Vagina (tissue), 2 donors: Measurements from ENCODE around the gene NCOA5.

Experiments used
- CTCF ChIP-seq, 3 experiments: fragments of 450-650 bp in 2 of 3; fragments of 200-600 bp in 1 of 3; sonication (generic) in 1 of 3; IDR thresholded peaks; one replicate each; pipeline ENCODE4 v1.5.1; 2017 to 2019; ENCODE audit warnings: antibody characterized with exemption in 3 of 3, mild to moderate bottlenecking in 2 of 3, moderate library complexity in 2 of 3
- POLR2A ChIP-seq, 2 donors: fragments of 450-650 bp; IDR thresholded peaks; one replicate each; pipeline ENCODE4 v1.6.1; 2017; ENCODE audit warnings: antibody characterized with exemption in 2 of 2, mild to moderate bottlenecking in 2 of 2, moderate library complexity in 2 of 2
- POLR2AphosphoS5 ChIP-seq, 2 donors: sonication (generic); formaldehyde crosslinking; IDR thresholded peaks; one replicate each; pipeline ENCODE4 v1.9.0; 2017; ENCODE audit warnings: antibody characterized with exemption in 2 of 2, mild to moderate bottlenecking in 2 of 2, low read depth in 1 of 2; ENCODE audit not compliant: insufficient read depth in 1 of 2

GRCh38 chr20:46088409-46089166 lies 1.2 kb downstream of the NCOA5 start:
- TF ChIP-seq POLR2A (IDR thresholded peaks at IDR 0.05) (no peak), CTCF (IDR thresholded peaks at IDR 0.05) (no peak), POLR2AphosphoS5 (IDR thresholded peaks at IDR 0.05; ENCODE audit: insufficient read depth in 1 of 2, low read depth in 1 of 2) (no peak)
